Loucy (cell line): ENCODE measurements around the gene ARHGAP28.

ENCODE experiments used
- H2AFZ ChIP-seq: fragments of 200-600 bp; sonication (generic); 2 replicates; pipeline ENCODE4 v1.6.0; 2016; ENCODE audit warnings: antibody characterized with exemption, mild to moderate bottlenecking, low read length, moderate library complexity
- H3F3A ChIP-seq: fragments of 200-600 bp; 2 replicates; pipeline ENCODE4 v1.6.0; 2016; ENCODE audit warnings: antibody characterized with exemption, low read depth, mild to moderate bottlenecking
- H3K27me3 ChIP-seq: fragments of 200-600 bp; sonication (generic); 2 replicates; pipeline ENCODE4 v1.6.1; 2014; ENCODE audit warnings: low read length, mild to moderate bottlenecking; ENCODE audit not compliant: insufficient read depth, poor library complexity, severe bottlenecking
- H3K36me3 ChIP-seq: fragments of 200-600 bp; sonication (generic); 2 replicates; pipeline ENCODE4 v1.6.1; 2016; ENCODE audit warnings: low read length; ENCODE audit not compliant: insufficient read depth
- H3K4me1 ChIP-seq: fragments of 200-600 bp; sonication (generic); 2 replicates; pipeline ENCODE4 v1.5.1; 2014; ENCODE audit warnings: low read length, mild to moderate bottlenecking; ENCODE audit not compliant: insufficient read depth, poor library complexity, severe bottlenecking
- H3K4me2 ChIP-seq: fragments of 200-600 bp; sonication (generic); 2 replicates; pipeline ENCODE4 v1.6.0; 2014; ENCODE audit warnings: antibody characterized with exemption, low read length, low read depth, mild to moderate bottlenecking; ENCODE audit not compliant: poor library complexity, severe bottlenecking
- H3K4me3 ChIP-seq: fragments of 200-600 bp; sonication (generic); 2 replicates; pipeline ENCODE4 v1.5.1; 2014; ENCODE audit warnings: low read length, mild to moderate bottlenecking, mixed read lengths; ENCODE audit not compliant: poor library complexity, severe bottlenecking
- H3K79me2 ChIP-seq: fragments of 200-600 bp; sonication (generic); 2 replicates; pipeline ENCODE4 v1.6.1; 2014; ENCODE audit warnings: low read length; ENCODE audit not compliant: insufficient read depth
- H3K9ac ChIP-seq: fragments of 200-600 bp; sonication (generic); 2 replicates; pipeline ENCODE4 v1.6.0; 2014; ENCODE audit warnings: mild to moderate bottlenecking, low read depth, low read length, moderate library complexity; ENCODE audit not compliant: poor library complexity, severe bottlenecking
- H3K9me2 ChIP-seq: fragments of 200-600 bp; sonication (generic); replicated peaks from 2 replicates; pipeline ENCODE4 v1.6.1; 2016; ENCODE audit warnings: low read depth, low read length, mixed read lengths
- H3K9me3 ChIP-seq: fragments of 200-600 bp; sonication (generic); 2 replicates; pipeline ENCODE4 v1.6.1; 2014; ENCODE audit warnings: mild to moderate bottlenecking, antibody characterized with exemption, low read length, low read depth; ENCODE audit not compliant: insufficient read depth
- H4K20me1 ChIP-seq: fragments of 200-600 bp; sonication (generic); 2 replicates; pipeline ENCODE4 v1.6.0; 2014; ENCODE audit warnings: antibody characterized with exemption, low read length, mild to moderate bottlenecking; ENCODE audit not compliant: insufficient read depth, poor library complexity, severe bottlenecking
- CTCF ChIP-seq: fragments of 200-600 bp; sonication (generic); conservative IDR thresholded peaks from 2 replicates; pipeline ENCODE4 v1.5.1; 2014; ENCODE audit warnings: mild to moderate bottlenecking, antibody characterized with exemption, low read length
- EZH2phosphoT487 ChIP-seq: fragments of 200-600 bp; IDR thresholded peaks from 2 replicates; pipeline ENCODE4 v1.6.1; 2018; ENCODE audit warnings: antibody characterized with exemption, mild to moderate bottlenecking, moderate library complexity, borderline replicate concordance

The ARHGAP28 gene

GRCh38 chr18:6729247-6730091 is at the start of gene ARHGAP28:
Gene ARHGAP28 (plus strand): TSS chr18:6729716. CDS start chr18:6729822, 106 bp downstream.
- TF ChIP-seq CTCF (no peak), EZH2phosphoT487 (no peak)
- no peaks in the 10 kb centered on the region for H3K9me3 ChIP-seq
- H3K4me3 ChIP-seq, result no peak within 1 kb of the TSS
- H3F3A ChIP-seq, result no peaks in the 10 kb centered on the region
- no peaks in the 10 kb centered on the region for H3K9me2 ChIP-seq
- H3K79me2 ChIP-seq, result no peaks in the 10 kb centered on the region
- H2AFZ ChIP-seq, result no peak within 1 kb of the TSS
- no peaks in the 10 kb centered on the region for H3K36me3 ChIP-seq
- H3K27me3 ChIP-seq, result no peaks in the 10 kb centered on the region
- H3K4me1 ChIP-seq, result no peaks in the 10 kb centered on the region
- H3K4me2 ChIP-seq, result no peak within 1 kb of the TSS
- H4K20me1 ChIP-seq, result no peaks in the 10 kb centered on the region
- H3K9ac ChIP-seq, result no peak within 1 kb of the TSS

GRCh38 chr18:6681331-6681875 is 48.1 kb upstream of the ARHGAP28 start:
- no peaks in the 10 kb centered on the region for H3K36me3 ChIP-seq
- no peaks in the 10 kb centered on the region for H3K9me2 ChIP-seq
- H3K4me1 ChIP-seq, result no peaks in the 10 kb centered on the region
- no peaks in the 10 kb centered on the region; the same call in 1 of the 2 replicates for H3K9me3 ChIP-seq
- H3K27me3 ChIP-seq, result no peaks in the 10 kb centered on the region
- H3K9ac ChIP-seq, result no peak overlapping the region
- no peaks in the 10 kb centered on the region for H4K20me1 ChIP-seq
- TF ChIP-seq CTCF, result no peak
- TF ChIP-seq EZH2phosphoT487, result no peak
- no peaks in the 10 kb centered on the region for H3K79me2 ChIP-seq
- no peak overlapping the region for H3K4me2 ChIP-seq
- H2AFZ ChIP-seq, result no peak overlapping the region
- no peaks in the 10 kb centered on the region for H3F3A ChIP-seq
- H3K4me3 ChIP-seq, result no peak overlapping the region

GRCh38 chr18:6682437-6683111 is 46.9 kb upstream of the ARHGAP28 start:
- Histone ChIP-seq H3K9me3 (no peaks in the 10 kb centered on the region; the same call in 1 of the 2 replicates), H3K9ac (no peak overlapping the region), H3K4me2 (no peak overlapping the region), H2AFZ (no peak overlapping the region), H3K36me3 (no peaks in the 10 kb centered on the region), H3F3A (no peaks in the 10 kb centered on the region), H3K79me2 (no peaks in the 10 kb centered on the region), H3K9me2 (no peaks in the 10 kb centered on the region), H3K4me1 (no peaks in the 10 kb centered on the region), H3K4me3 (no peak overlapping the region), H3K27me3 (no peaks in the 10 kb centered on the region), H4K20me1 (no peaks in the 10 kb centered on the region)
- TF ChIP-seq EZH2phosphoT487 (no peak), CTCF (no peak)
